Hepatocyte (in vitro differentiated cells): Measurements from ENCODE around the gene PHF21B. TPM values are rescaled to one million over a fixed set of nuclear protein-coding genes. Genes with fewer than 3 reads are reported as not detected.

Source experiments
- DNase-seq: peaks from one replicate; pipeline ENCODE4 v3.0.0-alpha.2; 2016; ENCODE audit warnings: low spot score
- H2AFZ ChIP-seq: fragments of 200-600 bp; sonication (generic); 2 replicates; pipeline ENCODE4 v1.6.0; 2016; ENCODE audit warnings: antibody characterized with exemption, mild to moderate bottlenecking
- H3K27ac ChIP-seq: fragments of 200-600 bp; sonication (generic); 2 replicates; pipeline ENCODE4 v1.5.1; 2016; ENCODE audit warnings: mild to moderate bottlenecking
- H3K27me3 ChIP-seq: fragments of 200-600 bp; sonication (generic); 2 replicates; pipeline ENCODE4 v1.6.1; 2016
- H3K36me3 ChIP-seq: fragments of 200-600 bp; sonication (generic); replicated peaks from 2 replicates; pipeline ENCODE4 v1.5.1; 2016; ENCODE audit warnings: low read depth; ENCODE audit not compliant: insufficient read depth
- H3K4me1 ChIP-seq: fragments of 200-600 bp; sonication (generic); 2 replicates; pipeline ENCODE4 v1.5.1; 2016; ENCODE audit warnings: mild to moderate bottlenecking, moderate library complexity; ENCODE audit not compliant: insufficient read depth
- H3K4me2 ChIP-seq: fragments of 200-600 bp; sonication (generic); 2 replicates; pipeline ENCODE4 v1.6.0; 2016
- H3K4me3 ChIP-seq: fragments of 200-600 bp; sonication (generic); 2 replicates; pipeline ENCODE4 v1.5.1; 2016; ENCODE audit warnings: mild to moderate bottlenecking
- H3K79me2 ChIP-seq: fragments of 200-600 bp; sonication (generic); 2 replicates; pipeline ENCODE4 v1.6.0; 2017; ENCODE audit warnings: mild to moderate bottlenecking
- H3K9me2 ChIP-seq: fragments of 200-600 bp; sonication (generic); replicated peaks from 2 replicates; pipeline ENCODE4 v1.6.0; 2017; ENCODE audit warnings: mild to moderate bottlenecking; ENCODE audit not compliant: insufficient read depth
- H3K9me3 ChIP-seq: fragments of 200-600 bp; sonication (generic); 2 replicates; pipeline ENCODE4 v1.5.1; 2016; ENCODE audit warnings: low read depth, mild to moderate bottlenecking
- H4K20me1 ChIP-seq: fragments of 200-600 bp; sonication (generic); 2 replicates; pipeline ENCODE4 v1.6.0; 2016; ENCODE audit warnings: mild to moderate bottlenecking; ENCODE audit not compliant: insufficient read depth, poor library complexity, severe bottlenecking
- CTCF ChIP-seq: fragments of 200-600 bp; sonication (generic); IDR thresholded peaks from 2 replicates; pipeline ENCODE4 v1.5.1; 2016; ENCODE audit warnings: antibody characterized with exemption, mild to moderate bottlenecking; ENCODE audit not compliant: poor library complexity
- EZH2 ChIP-seq: fragments of 200-600 bp; sonication (generic); IDR thresholded peaks from 2 replicates; pipeline ENCODE4 v1.6.1; 2016; ENCODE audit warnings: antibody characterized with exemption, mild to moderate bottlenecking, borderline replicate concordance
- EZH2phosphoT487 ChIP-seq: fragments of 200-600 bp; sonication (generic); IDR thresholded peaks from one replicate; pipeline ENCODE4 v1.6.1; 2018; ENCODE audit warnings: antibody characterized with exemption, mild to moderate bottlenecking, low read depth, moderate library complexity; ENCODE audit not compliant: unreplicated experiment, severe bottlenecking
- WGBS: methylation state at CpG from one replicate; pipeline ENCODE4 v1.1.6; 2016; ENCODE audit warnings: low lambda C conversion rate; ENCODE audit errors: missing lambda C conversion rate; 5-methylcytosine and 5-hydroxymethylcytosine counted together
- polyA plus RNA-seq: library from polyadenylated mRNA; unstranded; fragments of >200 nt; fragmentation: Nextera tagmentation; extraction: Ambion mirVana; gene quantifications from 2 replicates; pipeline ENCODE4 v1.2.1, GENCODE V29; 2016
- total RNA-seq: library from RNA; depleted of rRNA; stranded (reverse); fragments of >200 nt; gene quantifications from 2 replicates; pipeline ENCODE4 v1.2.3, GENCODE V29; 2014

PHF21B gene
- total and polyA plus RNA-seq, 2 experiments from 2014 or later: 0.86 to 1.9 TPM

GRCh38 chr22:44947846-44948245 is 62.0 kb downstream of the PHF21B start:
- TF ChIP-seq EZH2 (no peak), EZH2phosphoT487 (no peak), CTCF (no peak)
- Histone ChIP-seq H3K9me3 (no peaks in the 10 kb centered on the region), H3K27ac (no peak overlapping the region), H3K79me2 (no peaks in the 10 kb centered on the region), H3K4me3 (no peak overlapping the region), H3K27me3 (no peaks in the 10 kb centered on the region), H3K9me2 (no peaks in the 10 kb centered on the region), H4K20me1 (no peaks in the 10 kb centered on the region), H3K4me1 (no peaks in the 10 kb centered on the region), H2AFZ (no peak overlapping the region), H3K36me3 (no peaks in the 10 kb centered on the region), H3K4me2 (no peak overlapping the region)
- DNase-seq: no peak
- 93% methylated on average over 13 of the region's 13 CpGs for WGBS

- no peak for DNase-seq
- Histone ChIP-seq H3K9me2 (no peaks in the 10 kb centered on the region), H3K4me3 (no peak overlapping the region), H3K27ac (no peak overlapping the region), H3K4me2 (no peak overlapping the region), H4K20me1 (no peaks in the 10 kb centered on the region), H3K27me3 (no peaks in the 10 kb centered on the region), H3K79me2 (no peaks in the 10 kb centered on the region), H2AFZ (no peak overlapping the region), H3K4me1 (no peaks in the 10 kb centered on the region), H3K36me3 (no peaks in the 10 kb centered on the region), H3K9me3 (no peaks in the 10 kb centered on the region)
- TF ChIP-seq EZH2 (no peak), EZH2phosphoT487 (no peak), CTCF (no peak)
- WGBS: 91% methylated on average over 11 of the region's 11 CpGs
These were observed 62.8 kb downstream of the PHF21B start for GRCh38 chr22:44947049-44947448.

- Histone ChIP-seq H3K27ac (no peak overlapping the region), H3K27me3 (no peaks in the 10 kb centered on the region), H3K36me3 (no peaks in the 10 kb centered on the region), H3K4me2 (no peak overlapping the region), H4K20me1 (no peaks in the 10 kb centered on the region), H3K9me3 (no peaks in the 10 kb centered on the region), H3K4me3 (no peak overlapping the region), H2AFZ (no peak overlapping the region), H3K9me2 (no peaks in the 10 kb centered on the region), H3K79me2 (no peaks in the 10 kb centered on the region), H3K4me1 (no peaks in the 10 kb centered on the region)
- WGBS: 76% methylated on average over 19 of the region's 20 CpGs
- DNase-seq: no peak
- no peak for TF ChIP-seq EZH2phosphoT487
- no peak for TF ChIP-seq EZH2
- TF ChIP-seq CTCF: no peak
These were observed 64.8 kb downstream of the PHF21B start for GRCh38 chr22:44944883-44945601.
